K562 (cell line): ENCODE measurements around the gene EML3. TPM values are rescaled to one million over a fixed set of nuclear protein-coding genes. Genes with fewer than 3 reads are reported as not detected.
"Not testable (repeated sequence)": the region's sequence is repeated elsewhere in the genome, so short reads cannot be mapped to it uniquely, and the experiment has no call there.

Experiments used
- ATAC-seq: fragments of 200-7000 bp; cut with Tn5 transposase; 3 replicates; pipeline ENCODE4 v1.9.1; 2020; ENCODE audit warnings: moderate library complexity
- BruUV-seq: library from RNA; stranded (reverse); fragments of 400-500 nt; replicated peaks from 2 replicates; lab custom pipeline; 2021; lab: Mats Ljungman, UMichigan
- CTCF ChIA-PET: fragments of 300-600 bp; formaldehyde crosslinking; extraction: SDS; loops from one replicate; lab custom pipeline; 2021; ENCODE audit warnings: low intra/inter-chr PET ratio; lab: Yijun Ruan, JAX
- POLR2A ChIA-PET: fragments of 300-600, 350-650 bp; sonication (Branson Sonifier 250); formaldehyde crosslinking; extraction: SDS; loops from one replicate; lab custom pipeline; 2021; ENCODE audit warnings: antibody characterized with exemption, inconsistent platforms; lab: Yijun Ruan, JAX
- DNase-seq, 4 experiments: peaks; one replicate each; pipeline versions ENCODE4 v3.0.0 to v3.0.0-alpha.2; 2011 to 2018; ENCODE audit warnings: low spot score in 3 of 4, mixed read lengths in 3 of 4; ENCODE audit errors: extremely low read depth in 1 of 4
- FAIRE-seq: peaks from 2 replicates; lab custom pipeline; 2011; peaks lifted over from hg19 to GRCh38; lab: Jason Lieb, UNC
- H2AFZ ChIP-seq: 2 replicates; pipeline ENCODE4 v1.6.0; 2011; ENCODE audit warnings: low read depth, low read length, control low read depth, inconsistent platforms
- H3K27ac ChIP-seq: fragments of 200-600 bp; 3 replicates; pipeline ENCODE4 v1.8.0; 2011; ENCODE audit warnings: low read depth, mild to moderate bottlenecking, control low read depth, inconsistent platforms, low read length, moderate library complexity, mixed read lengths; ENCODE audit errors: extremely low read depth
- H3K27me3 ChIP-seq, 2 experiments: fragments of 300-600 bp in 1 of 2; 2 replicates in 1 of 2; 3 replicates in 1 of 2; pipeline versions ENCODE4 v1.6.0 to v1.8.0; 2011; ENCODE audit warnings: inconsistent platforms in 2 of 2, low read length in 2 of 2, mild to moderate bottlenecking in 1 of 2, mixed read lengths in 1 of 2, moderate library complexity in 1 of 2; ENCODE audit not compliant: control insufficient read depth in 2 of 2, insufficient read depth in 2 of 2
- H3K36me3 ChIP-seq: fragments of 300-600 bp; 3 replicates; pipeline ENCODE4 v1.8.0; 2011; ENCODE audit warnings: mild to moderate bottlenecking, low read length, inconsistent platforms; ENCODE audit not compliant: control insufficient read depth, insufficient read depth
- H3K4me1 ChIP-seq, 2 experiments: fragments of 200-600 bp in 1 of 2; replicated peaks in 1 of 2; 2 replicates in 1 of 2; 3 replicates in 1 of 2; pipeline versions ENCODE4 v1.5.1 to v1.8.0; 2011; ENCODE audit warnings: inconsistent platforms in 2 of 2, low read length in 2 of 2, mild to moderate bottlenecking in 1 of 2, mixed read lengths in 1 of 2, moderate library complexity in 1 of 2; ENCODE audit not compliant: control insufficient read depth in 2 of 2, insufficient read depth in 2 of 2
- H3K4me2 ChIP-seq: 2 replicates; pipeline ENCODE4 v1.6.1; 2011; ENCODE audit warnings: low read length, control low read depth, inconsistent platforms, mixed read lengths; ENCODE audit not compliant: insufficient read depth
- H3K4me3 ChIP-seq: fragments of 200-600 bp; sonication (generic), shearing (Covaris generic); 2 replicates; pipeline ENCODE4 v1.5.1; 2016; ENCODE audit warnings: control low read depth, inconsistent platforms
- H3K79me2 ChIP-seq: fragments of 200-600 bp; 3 replicates; pipeline ENCODE4 v1.8.0; 2011; ENCODE audit warnings: low read length, inconsistent platforms; ENCODE audit not compliant: control insufficient read depth, insufficient read depth
- H3K9ac ChIP-seq, 2 experiments: 2 replicates each; pipeline versions ENCODE4 v1.6.0 to v1.6.1; 2011; ENCODE audit warnings: low read depth in 2 of 2, low read length in 2 of 2, control low read depth in 1 of 2, inconsistent platforms in 1 of 2, mild to moderate bottlenecking in 1 of 2, mixed read lengths in 1 of 2; ENCODE audit not compliant: insufficient read depth in 1 of 2
- H3K9me1 ChIP-seq: one replicate; pipeline ENCODE4 v1.6.0; 2011; ENCODE audit warnings: inconsistent platforms, mild to moderate bottlenecking, low read length, moderate library complexity; ENCODE audit not compliant: control insufficient read depth, insufficient read depth
- H3K9me3 ChIP-seq: replicated peaks from 2 replicates; pipeline ENCODE4 v1.5.1; 2011; ENCODE audit warnings: low read depth, low read length, inconsistent platforms; ENCODE audit not compliant: control insufficient read depth, insufficient read depth
- H4K20me1 ChIP-seq: replicated peaks from 2 replicates; pipeline ENCODE4 v1.6.1; 2011; ENCODE audit warnings: low read length, inconsistent platforms, mixed read lengths; ENCODE audit not compliant: control insufficient read depth, insufficient read depth
- WGBS: fragments of 100-300 bp; shearing (Covaris generic); methylation state at CpG from one replicate; pipeline ENCODE4 v1.1.6; 2016; ENCODE audit warnings: low coverage, mixed read lengths; ENCODE audit not compliant: insufficient coverage; ENCODE audit errors: missing lambda C conversion rate; 5-methylcytosine and 5-hydroxymethylcytosine counted together
- in situ Hi-C: fragments of 300-500 bp; cut with MboI; formaldehyde crosslinking; loops from 4 replicates; pipeline ENCODE4 v1.15.0; 2018; ENCODE audit warnings: inconsistent platforms, mixed read lengths
- intact Hi-C: fragments of 100-400 bp; cut with micrococcal nuclease; formaldehyde crosslinking; loops from 2 replicates; pipeline ENCODE4 v1.14.2; 2022
- polyA plus RNA-seq, 8 experiments: library from polyadenylated mRNA; depleted of rRNA in 4 of 8; stranded (reverse) in 5 of 8; unstranded in 3 of 8; fragments of >200 nt; fragmentation: Nextera tagmentation in 2 of 8; fragmentation: Illumina TruSeq in 1 of 8; extraction: Ambion mirVana in 2 of 8; extraction: Trizol in 1 of 8; gene quantifications; 2 replicates each; pipeline versions ENCODE4 v1.2.1 to v1.2.3, GENCODE V29; 2011 to 2014; ENCODE audit warnings: inconsistent platforms in 1 of 8, missing spikeins in 1 of 8
- total RNA-seq, 7 experiments: library from RNA; depleted of rRNA in 6 of 7; stranded (reverse); fragments of >200 nt in 6 of 7; fragmentation: Illumina TruSeq in 2 of 7; extraction: Trizol in 2 of 7; gene quantifications; 2 replicates each; pipeline versions ENCODE4 v1.2.1 to v1.2.3, GENCODE V29; 2011 to 2021; ENCODE audit warnings: low replicate concordance in 1 of 7

The EML3 gene
- total and polyA plus RNA-seq, 9 of the 15 experiments (the other 6 are each of a cell fraction or from before 2014, with no cell fraction given) = 0.32 to 90.5 (median 26.4) TPM

DNA sequence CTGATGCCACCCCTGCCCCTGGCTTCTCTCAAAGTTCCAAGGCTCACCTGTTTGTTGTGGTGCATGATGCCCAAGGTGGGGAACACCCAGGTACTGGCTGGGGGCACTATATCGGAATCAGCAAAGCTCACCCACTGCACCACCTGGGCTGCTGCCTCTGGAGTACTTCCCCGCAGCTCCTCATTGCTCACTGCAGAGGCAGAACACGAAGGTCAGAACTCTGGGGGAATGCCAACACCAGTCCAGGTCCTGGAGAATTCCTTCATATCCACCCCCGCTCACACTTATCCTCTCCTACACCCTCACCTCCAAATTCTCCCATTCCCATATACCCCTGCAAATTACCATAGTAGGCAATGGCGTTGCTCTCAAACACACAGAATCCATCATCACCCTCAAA is 41.1 kb downstream of the EML3 start:
- H2AFZ ChIP-seq, POLR2A ChIA-PET, H3K27me3 ChIP-seq, H3K9me3 ChIP-seq, H4K20me1 ChIP-seq, H3K9me1 ChIP-seq, FAIRE-seq, DNase-seq, ATAC-seq, intact Hi-C loops, CTCF ChIA-PET, BruUV-seq, in situ Hi-C loops: not testable (repeated sequence)
- peak overlapping the region; percentile 96; the same call in 1 of the 2 replicates for H3K4me3 ChIP-seq
- peaks cover 85% of the 10 kb centered on the region for H3K36me3 ChIP-seq
- WGBS = 82% methylated on average over 5 of the region's 5 CpGs
- peaks cover 22 to 37% of the 10 kb centered on the region in 2 experiments; a peak in 4 of 5 replicates for H3K4me1 ChIP-seq
- H3K79me2 ChIP-seq = peaks cover 83% of the 10 kb centered on the region
- H3K9ac ChIP-seq = peak overlapping the region; percentile 27 to 95; a peak in 3 of 4 replicates
- peak overlapping the region; percentile 96 for H3K4me2 ChIP-seq
- H3K27ac ChIP-seq = peak overlapping the region; percentile 88

DNA sequence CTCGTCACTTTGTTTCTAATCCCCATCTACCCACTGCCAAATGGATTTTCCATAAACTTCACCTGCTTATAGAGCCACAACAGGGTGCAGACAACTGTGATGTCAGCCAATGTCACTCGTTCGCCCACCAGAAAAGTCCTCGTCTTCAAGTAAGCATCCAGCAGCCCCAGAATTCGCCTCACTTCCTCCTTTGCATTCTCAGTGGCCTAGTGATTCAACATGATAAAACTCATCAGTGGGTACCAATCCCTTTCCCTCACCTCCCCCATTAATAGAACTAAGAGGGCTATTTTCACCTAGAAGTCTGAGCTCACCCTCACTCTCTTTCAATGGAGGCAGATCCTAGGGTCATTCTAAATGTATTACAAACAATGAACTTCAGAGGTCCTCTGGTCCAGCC is 41.7 kb downstream of the EML3 start:
- Histone ChIP-seq H3K4me2 (peak overlapping the region; percentile 96), H3K36me3 (peaks cover 85% of the 10 kb centered on the region), H3K79me2 (peaks cover 89% of the 10 kb centered on the region), H3K9ac (0 out of 4 replicates have a peak overlapping the region, but pooled peaks of 1 of the 2 experiments have one; percentile 27), H3K4me1 (peaks cover 22 to 35% of the 10 kb centered on the region in 2 experiments; a peak in 4 of 5 replicates)
- H2AFZ ChIP-seq, in situ Hi-C loops, BruUV-seq, H3K4me3 ChIP-seq, H3K9me1 ChIP-seq, FAIRE-seq, H4K20me1 ChIP-seq, ATAC-seq, DNase-seq, intact Hi-C loops, H3K27ac ChIP-seq, H3K27me3 ChIP-seq, H3K9me3 ChIP-seq, CTCF ChIA-PET: not testable (repeated sequence)
- POLR2A ChIA-PET = interaction anchor here (1.9 to 2.3 kb wide), 2 partner anchors 21 to 94 kb away, joined by 7 to 8 read pairs; partner anchors contain the start of genes C11orf98, CSKMT and TUT1
- 87% methylated on average over 5 of the region's 5 CpGs for WGBS
